B cell (primary cell): ENCODE data around the gene CCDC141. TPM values are rescaled to one million over a fixed set of nuclear protein-coding genes. Genes with fewer than 3 reads are reported as not detected.
A peak's percentile ranks its signal among the peaks of the same experiment; 100 is the strongest.

Experiments used
- ATAC-seq: fragments of 200-7000 bp; cut with Tn5 transposase; one replicate; pipeline ENCODE4 v1.10.0; 2021; ENCODE audit warnings: low read depth, mild to moderate bottlenecking, moderate number of reproducible peaks, moderate library complexity
- CTCF ChIA-PET: fragments of 350-600 bp; sonication (Branson Sonifier 250); formaldehyde crosslinking; loops from one replicate; lab custom pipeline; 2021; ENCODE audit warnings: antibody characterized with exemption, inconsistent platforms; lab: Charles Lee
- POLR2A ChIA-PET: fragments of 350-600 bp; sonication (Branson Sonifier 250); formaldehyde crosslinking; loops from one replicate; lab custom pipeline; 2021; ENCODE audit warnings: antibody characterized with exemption; lab: Charles Lee
- DNase-seq: peaks from one replicate; pipeline ENCODE4 v3.0.0; 2013
- H2AFZ ChIP-seq: 2 replicates; pipeline ENCODE4 v1.6.1; 2012; ENCODE audit warnings: mild to moderate bottlenecking, low read depth, low read length; ENCODE audit not compliant: insufficient read depth, poor library complexity, severe bottlenecking
- H3K27ac ChIP-seq, 2 donors: 1 replicate in 1 of 2; 2 replicates in 1 of 2; pipeline ENCODE4 v1.5.1; 2012 to 2013; ENCODE audit warnings: low read length in 2 of 2, mild to moderate bottlenecking in 2 of 2, moderate library complexity in 1 of 2
- H3K27me3 ChIP-seq, 4 experiments: fragments of 200-600 bp in 1 of 4; sonication (generic) in 1 of 4; replicated peaks in 1 of 4; 1 replicate in 2 of 4; 2 replicates in 2 of 4; pipeline versions ENCODE4 v1.6.1 to v1.7.0; 2013 to 2016; ENCODE audit warnings: low read length in 3 of 4, mild to moderate bottlenecking in 2 of 4, mixed read lengths in 1 of 4, moderate library complexity in 1 of 4; ENCODE audit not compliant: insufficient read depth in 4 of 4, control insufficient read depth in 3 of 4; ENCODE audit errors: control extremely low read depth in 1 of 4
- H3K36me3 ChIP-seq, 2 experiments: replicated peaks in 1 of 2; 1 replicate in 1 of 2; 2 replicates in 1 of 2; pipeline versions ENCODE4 v1.6.1 to v1.7.1; 2013; ENCODE audit warnings: low read length in 1 of 2; ENCODE audit not compliant: insufficient read depth in 2 of 2, control insufficient read depth in 1 of 2; ENCODE audit errors: control extremely low read depth in 1 of 2, extremely low read depth in 1 of 2
- H3K4me1 ChIP-seq, 2 donors: fragments of 200-600 bp in 1 of 2; sonication (generic) in 1 of 2; 1 replicate in 1 of 2; 2 replicates in 1 of 2; pipeline versions ENCODE4 v1.5.1 to v1.6.1; 2013 to 2017; ENCODE audit warnings: low read length in 2 of 2; ENCODE audit not compliant: control insufficient read depth in 2 of 2, insufficient read depth in 2 of 2
- H3K4me2 ChIP-seq: replicated peaks from 2 replicates; pipeline ENCODE3; 2012; ENCODE audit warnings: mild to moderate bottlenecking, low read depth, low read length; ENCODE audit not compliant: poor library complexity, severe bottlenecking
- H3K4me3 ChIP-seq, 5 experiments: fragments of 200-600 bp in 1 of 5; sonication (generic) in 1 of 5; 1 replicate in 3 of 5; 2 replicates in 2 of 5; pipeline versions ENCODE4 v1.5.1 to v1.7.0; 2011 to 2016; ENCODE audit warnings: low read length in 4 of 5, mild to moderate bottlenecking in 4 of 5, low read depth in 2 of 5, control low read depth in 1 of 5, moderate library complexity in 1 of 5; ENCODE audit not compliant: insufficient read depth in 1 of 5; ENCODE audit errors: control extremely low read depth in 1 of 5, extremely low read depth in 1 of 5
- H3K79me2 ChIP-seq: fragments of 200-600 bp; sonication (generic); one replicate; pipeline ENCODE4 v1.6.0; 2016; ENCODE audit warnings: low read length; ENCODE audit not compliant: control insufficient read depth, insufficient read depth
- H3K9ac ChIP-seq: fragments of 200-600 bp; sonication (generic); 2 replicates; pipeline ENCODE4 v1.6.1; 2017; ENCODE audit warnings: mild to moderate bottlenecking, low read length, moderate library complexity
- H3K9me3 ChIP-seq, 3 donors: one replicate each; pipeline versions ENCODE4 v1.6.1 to v1.7.1; 2013; ENCODE audit warnings: low read length in 2 of 3; ENCODE audit not compliant: control insufficient read depth in 2 of 3, insufficient read depth in 1 of 3; ENCODE audit errors: control extremely low read depth in 1 of 3
- H4K20me1 ChIP-seq: 2 replicates; pipeline ENCODE4 v1.6.0; 2012; ENCODE audit warnings: mild to moderate bottlenecking, low read length; ENCODE audit not compliant: insufficient read depth, control insufficient read depth, poor library complexity, severe bottlenecking
- H3K27ac Mint-ChIP-seq: one replicate; pipeline ENCODE4 v1.8.0; 2021; ENCODE audit warnings: mixed read lengths
- H3K27me3 Mint-ChIP-seq: one replicate; pipeline ENCODE4 v1.8.0; 2021; ENCODE audit warnings: mixed read lengths
- H3K4me1 Mint-ChIP-seq: one replicate; pipeline ENCODE4 v1.8.0; 2021; ENCODE audit warnings: mixed read lengths
- H3K4me3 Mint-ChIP-seq: one replicate; pipeline ENCODE4 v1.8.0; 2021; ENCODE audit warnings: mixed read lengths
- H3K9me3 Mint-ChIP-seq: one replicate; pipeline ENCODE4 v1.8.0; 2022; ENCODE audit warnings: mixed read lengths; ENCODE audit not compliant: insufficient read depth
- EZH2 ChIP-seq: IDR thresholded peaks from 2 replicates; pipeline ENCODE4 v1.6.1; 2012; ENCODE audit warnings: borderline replicate concordance, low read depth, mild to moderate bottlenecking, moderate library complexity, low read length; ENCODE audit not compliant: insufficient read depth, poor library complexity, severe bottlenecking
- WGBS: methylation state at CpG from one replicate; pipeline ENCODE4 v1.1.5; 2013; ENCODE audit warnings: missing lambda C conversion rate; ENCODE audit not compliant: insufficient coverage; 5-methylcytosine and 5-hydroxymethylcytosine counted together
- intact Hi-C: fragments of 100-400 bp; cut with micrococcal nuclease; formaldehyde crosslinking; loops from one replicate; pipeline ENCODE4 v1.10.0; 2022
- polyA plus RNA-seq: library from polyadenylated mRNA; depleted of rRNA; stranded (reverse); fragments of >200 nt; gene quantifications from 2 replicates; pipeline ENCODE4 v1.2.3, GENCODE V29; 2012
- total RNA-seq, 2 donors: library from RNA; stranded (reverse); fragments of 120-200 nt in 1 of 2; gene quantifications; 1 replicate in 1 of 2; 2 replicates in 1 of 2; pipeline versions ENCODE4 v1.2.3 to v1.2.4, GENCODE V29; 2013 to 2022
- TF ChIP-seq, protein P1 (sequence below): fragments of 200-600 bp; IDR thresholded peaks from one replicate; pipeline ENCODE4 v1.8.0; 2022; ENCODE audit warnings: antibody characterized with exemption, mild to moderate bottlenecking

CCDC141 gene
- total and polyA plus RNA-seq, 2 donors (not counting 1 experiment from before 2014, with no cell fraction given) = 2.1 to 47.5 TPM

DNA sequence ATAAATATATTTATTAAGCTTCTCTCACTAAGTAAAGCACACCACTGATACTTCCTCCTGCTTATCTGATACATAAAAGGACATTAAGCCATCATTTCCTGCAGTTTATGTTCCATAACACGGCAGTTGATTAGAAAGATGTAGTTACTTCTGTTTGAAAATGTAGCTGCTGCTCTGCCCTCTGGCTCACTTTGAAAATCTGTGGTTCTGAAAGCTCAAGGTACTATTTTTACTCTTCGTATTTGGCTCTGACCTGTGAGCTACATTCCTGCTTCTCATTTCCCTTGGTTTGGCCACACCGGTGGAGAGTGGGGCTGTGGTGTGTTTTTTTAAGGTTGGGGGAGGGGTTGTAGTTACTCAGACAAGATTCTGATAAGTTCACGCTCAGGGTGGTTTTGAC, 229.9 kb downstream of the CCDC141 start:
- Histone ChIP-seq H3K36me3 (no peaks in the 10 kb centered on the region), H3K79me2 (no peaks in the 10 kb centered on the region), H3K27ac (no peak overlapping the region), H3K9ac (no peak overlapping the region), H3K4me1 (no peaks in the 10 kb centered on the region), H3K27me3 (no peaks in the 10 kb centered on the region), H3K4me3 (no peak overlapping the region), H3K4me2 (no peak overlapping the region), H4K20me1 (no peaks in the 10 kb centered on the region), H3K9me3 (no peaks in the 10 kb centered on the region), H2AFZ (no peak overlapping the region)
- H3K4me3 Mint-ChIP-seq = peak overlapping the region; percentile 1
- ChIA-PET POLR2A (no interaction called here), CTCF (interaction anchor here (1.5 kb wide), 1 partner anchor 9 kb away, joined by 3 read pairs; no protein-coding TSS in a partner anchor)
- WGBS = 0% methylated on average over 1 of the region's 4 CpGs
- H3K27me3 Mint-ChIP-seq = no peaks in the 10 kb centered on the region
- intact Hi-C loops = no loop called here
- DNase-seq = no peak
- H3K9me3 Mint-ChIP-seq = no peaks in the 10 kb centered on the region
- ATAC-seq = no peak
- TF ChIP-seq, protein P1, sequence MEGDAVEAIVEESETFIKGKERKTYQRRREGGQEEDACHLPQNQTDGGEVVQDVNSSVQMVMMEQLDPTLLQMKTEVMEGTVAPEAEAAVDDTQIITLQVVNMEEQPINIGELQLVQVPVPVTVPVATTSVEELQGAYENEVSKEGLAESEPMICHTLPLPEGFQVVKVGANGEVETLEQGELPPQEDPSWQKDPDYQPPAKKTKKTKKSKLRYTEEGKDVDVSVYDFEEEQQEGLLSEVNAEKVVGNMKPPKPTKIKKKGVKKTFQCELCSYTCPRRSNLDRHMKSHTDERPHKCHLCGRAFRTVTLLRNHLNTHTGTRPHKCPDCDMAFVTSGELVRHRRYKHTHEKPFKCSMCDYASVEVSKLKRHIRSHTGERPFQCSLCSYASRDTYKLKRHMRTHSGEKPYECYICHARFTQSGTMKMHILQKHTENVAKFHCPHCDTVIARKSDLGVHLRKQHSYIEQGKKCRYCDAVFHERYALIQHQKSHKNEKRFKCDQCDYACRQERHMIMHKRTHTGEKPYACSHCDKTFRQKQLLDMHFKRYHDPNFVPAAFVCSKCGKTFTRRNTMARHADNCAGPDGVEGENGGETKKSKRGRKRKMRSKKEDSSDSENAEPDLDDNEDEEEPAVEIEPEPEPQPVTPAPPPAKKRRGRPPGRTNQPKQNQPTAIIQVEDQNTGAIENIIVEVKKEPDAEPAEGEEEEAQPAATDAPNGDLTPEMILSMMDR = no peak
- TF ChIP-seq EZH2 = no peak
- H3K4me1 Mint-ChIP-seq = peaks cover 6% of the 10 kb centered on the region
- no peak overlapping the region for H3K27ac Mint-ChIP-seq

DNA sequence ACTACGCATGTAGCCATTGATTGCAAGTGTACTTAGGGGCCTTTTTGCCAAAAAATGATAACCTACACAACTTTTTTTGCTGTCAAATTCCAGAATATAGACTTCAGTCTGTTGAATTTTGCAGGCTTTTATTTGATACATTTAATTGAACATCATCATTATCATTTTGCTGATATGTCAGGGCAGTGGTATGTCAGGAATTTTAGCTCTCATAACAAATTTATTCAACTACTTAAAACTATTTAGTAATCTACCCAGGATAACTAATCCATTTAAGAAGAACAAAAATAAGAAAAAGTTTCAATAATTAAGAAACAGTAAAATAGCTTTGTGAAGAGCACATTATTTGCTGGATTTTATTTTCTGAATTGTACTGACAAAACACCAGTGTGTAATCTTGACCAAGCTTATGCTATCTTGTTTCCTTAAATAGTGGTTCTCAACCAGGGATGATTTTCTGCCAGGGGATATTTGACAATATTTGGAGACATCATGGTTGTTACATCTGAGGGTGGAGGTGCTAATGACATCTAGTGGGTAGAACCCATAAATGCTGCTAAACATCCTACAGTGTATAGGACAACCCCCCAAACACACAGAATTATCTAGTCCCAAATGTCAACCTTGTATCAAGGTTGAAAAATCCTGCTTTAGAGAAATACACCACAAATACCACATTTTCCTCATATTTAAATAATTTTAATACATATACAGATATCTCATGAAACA, 230.6 kb downstream of the CCDC141 start:
- H3K9me3 Mint-ChIP-seq = no peaks in the 10 kb centered on the region
- no peak for TF ChIP-seq EZH2
- TF ChIP-seq, protein P1 = no peak
- no peaks in the 10 kb centered on the region for H4K20me1 ChIP-seq
- H3K36me3 ChIP-seq = no peaks in the 10 kb centered on the region
- H3K9ac ChIP-seq = no peak overlapping the region
- WGBS = no CpG with 5 or more reads among the region's 1 CpG
- intact Hi-C loops = no loop called here
- H3K27ac Mint-ChIP-seq = no peak overlapping the region
- no peaks in the 10 kb centered on the region for H3K27me3 Mint-ChIP-seq
- H3K79me2 ChIP-seq = no peaks in the 10 kb centered on the region
- H2AFZ ChIP-seq = no peak overlapping the region
- ATAC-seq = no peak
- DNase-seq = no peak
- H3K4me2 ChIP-seq = no peak overlapping the region
- H3K4me3 Mint-ChIP-seq = no peak overlapping the region
- peaks cover 6% of the 10 kb centered on the region for H3K4me1 Mint-ChIP-seq
- H3K9me3 ChIP-seq = no peaks in the 10 kb centered on the region
- no peak overlapping the region for H3K27ac ChIP-seq
- no peaks in the 10 kb centered on the region for H3K27me3 ChIP-seq
- no peaks in the 10 kb centered on the region for H3K4me1 ChIP-seq
- POLR2A ChIA-PET = no interaction called here
- CTCF ChIA-PET = interaction anchor here (1.5 kb wide), 1 partner anchor 8 kb away, joined by 3 read pairs; no protein-coding TSS in a partner anchor
- no peak overlapping the region for H3K4me3 ChIP-seq
